Activated naive CD4-positive, alpha-beta T cell treated with Interleukin-2 at 50 U/mL for 16 hours (primary cell): ENCODE measurements around the gene KATNAL2.
"Not testable (repeated sequence)": the region's sequence is repeated elsewhere in the genome, so short reads cannot be mapped to it uniquely, and the experiment has no call there.

Source experiments
- DNase-seq: peaks from one replicate; pipeline ENCODE4 v3.0.0-alpha.2; 2020

The KATNAL2 gene

DNA sequence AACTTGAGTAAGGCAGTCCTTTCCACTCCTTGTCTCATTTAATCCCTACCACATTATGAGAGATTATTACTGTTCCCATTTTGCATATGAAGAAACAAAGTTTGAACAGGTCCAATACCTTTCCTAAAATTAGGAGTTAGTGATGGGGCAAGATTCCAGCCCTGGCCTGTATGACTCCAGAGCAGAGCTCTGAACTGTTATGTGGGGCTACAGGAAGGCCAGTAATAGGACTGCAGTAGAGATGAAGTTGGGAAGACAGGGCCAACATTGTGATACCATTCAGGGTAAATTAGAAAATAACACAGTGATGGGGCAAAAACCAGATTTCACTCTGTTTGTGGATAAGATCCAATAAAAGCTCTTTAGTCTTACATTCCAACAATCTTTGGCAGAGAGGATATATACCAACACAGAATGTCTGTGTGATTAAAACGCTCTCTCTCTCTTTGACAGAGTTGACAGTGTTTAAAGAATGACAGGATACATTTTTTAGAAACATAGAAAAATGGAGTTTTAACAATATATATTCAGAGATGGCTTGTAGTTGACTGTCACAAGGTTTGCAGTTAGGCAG is 22.7 kb downstream of the KATNAL2 start:
- DNase-seq: no peak

DNA sequence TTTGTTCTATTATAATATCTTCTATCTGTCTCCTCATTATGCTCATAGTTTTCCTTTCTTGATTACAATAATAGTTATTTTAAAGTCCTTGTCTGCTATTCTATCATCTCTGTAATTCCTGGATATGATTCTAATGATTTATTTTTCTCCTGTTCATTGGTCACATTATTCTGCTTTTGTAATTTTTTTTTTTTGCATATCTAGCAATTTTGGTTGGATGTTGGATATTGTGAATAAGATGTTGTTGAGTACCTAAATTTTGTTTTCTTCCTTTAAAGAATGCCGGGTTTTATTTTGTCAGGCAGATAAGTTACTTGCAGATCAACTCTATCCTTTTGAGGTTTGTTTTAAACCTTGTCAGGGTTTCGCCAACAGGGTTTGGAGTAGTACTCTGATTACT is 25.2 kb downstream of the KATNAL2 start:
- DNase-seq: no peak

GRCh38 chr18:46946656-46947282 is 29.4 kb downstream of the KATNAL2 start:
- DNase-seq: peak; percentile 58

DNA sequence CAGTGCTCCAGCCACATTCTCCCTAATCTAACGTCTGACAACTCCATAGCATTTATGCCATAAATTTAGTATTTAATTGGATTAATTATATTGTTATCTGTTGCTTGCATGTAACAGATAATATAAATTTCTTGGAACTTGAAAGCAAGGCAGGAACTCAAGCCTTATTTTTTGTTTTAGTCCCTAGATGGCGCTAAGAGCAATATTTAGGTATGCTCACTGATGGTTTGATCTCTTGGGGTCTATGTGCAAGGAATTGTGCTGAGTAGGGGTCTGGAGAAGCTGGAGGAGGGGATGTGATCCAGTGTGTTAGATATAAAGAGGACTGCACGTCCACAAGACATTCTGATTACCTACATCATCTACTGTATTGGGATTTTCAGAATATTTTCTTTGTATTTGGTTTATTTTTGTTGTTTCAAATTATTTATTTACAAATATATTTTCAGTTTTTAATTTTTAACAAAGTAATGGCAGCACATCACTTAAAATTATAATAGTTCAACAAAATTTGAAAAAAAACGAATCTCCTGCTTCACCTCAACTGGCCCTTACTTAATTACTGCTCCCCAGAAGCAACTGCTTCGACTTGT is 32.8 kb downstream of the KATNAL2 start:
- DNase-seq: no peak

- DNase-seq: no peak
These were observed 35.8 kb downstream of the KATNAL2 start for GRCh38 chr18:46953195-46953594.

DNA sequence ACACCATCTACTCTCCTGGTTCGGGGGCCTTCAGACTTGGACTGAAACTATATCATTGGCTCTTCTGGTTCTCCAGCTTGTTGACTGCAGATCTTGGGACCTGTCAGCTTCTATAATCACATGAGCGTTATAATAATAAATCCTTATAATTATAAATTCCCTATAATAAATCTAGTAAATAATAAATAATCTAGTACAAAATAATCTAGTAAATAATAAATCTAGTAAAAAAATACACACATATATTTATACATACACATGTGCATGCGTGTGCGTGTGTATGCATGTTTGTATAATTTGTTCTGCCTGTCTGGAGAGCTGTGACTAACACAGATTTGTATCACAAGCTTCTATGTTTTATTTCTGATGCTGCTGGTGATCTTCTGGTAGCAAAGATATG is 40.8 kb downstream of the KATNAL2 start:
- no peak for DNase-seq

GRCh38 chr18:46963656-46964578 is 46.5 kb downstream of the KATNAL2 start:
- not testable (repeated sequence) for DNase-seq

GRCh38 chr18:46964579-46965293 is 47.3 kb downstream of the KATNAL2 start:
- not testable (repeated sequence) for DNase-seq

DNA sequence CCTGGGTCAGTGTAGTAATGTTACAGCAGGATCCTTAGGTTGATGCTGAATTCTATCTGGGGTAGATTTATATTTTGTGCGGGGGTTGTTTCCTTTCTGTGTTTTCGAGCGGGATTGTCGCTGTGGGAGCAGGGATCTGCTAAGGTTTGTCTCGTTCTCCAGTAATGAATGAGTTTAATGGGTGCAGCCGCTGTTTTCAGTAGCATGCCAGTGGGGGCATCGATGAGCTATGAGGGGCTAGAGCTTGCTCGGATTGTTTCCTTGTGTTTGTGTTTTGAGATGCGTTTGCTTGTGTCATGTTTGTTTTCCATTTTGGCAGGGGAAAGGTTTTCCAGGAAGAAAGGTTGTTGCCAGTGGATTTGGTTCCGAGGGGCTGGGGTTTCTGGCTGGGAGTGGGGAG is 48.9 kb downstream of the KATNAL2 start:
- not testable (repeated sequence) for DNase-seq

GRCh38 chr18:46969551-46969950 is 52.1 kb downstream of the KATNAL2 start:
- not testable (repeated sequence) for DNase-seq

GRCh38 chr18:47019870-47020269 is 102.5 kb downstream of the KATNAL2 start:
- DNase-seq: not testable (repeated sequence)

GRCh38 chr18:47020757-47021156 is 103.4 kb downstream of the KATNAL2 start:
- DNase-seq: not testable (repeated sequence)

DNA sequence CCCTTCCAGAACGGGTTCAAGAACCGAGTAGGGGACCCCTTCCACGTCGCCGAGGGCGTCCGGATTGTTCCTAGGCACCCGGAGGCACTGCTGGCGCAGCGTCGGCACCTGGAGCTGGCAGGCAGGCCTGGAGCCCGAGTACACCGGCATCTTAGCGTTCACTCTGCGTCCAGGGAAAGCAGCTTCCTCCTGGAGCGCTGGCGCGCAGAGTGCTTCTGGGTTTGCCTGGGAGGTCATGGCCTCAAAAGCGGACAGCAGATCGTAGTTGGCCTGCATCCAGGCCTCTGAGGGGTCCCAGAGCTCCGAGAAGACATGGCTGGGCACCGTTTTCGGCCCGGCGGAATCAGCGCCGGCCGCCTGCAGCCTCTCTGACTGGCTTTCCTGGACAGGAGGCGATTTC is 105.4 kb downstream of the KATNAL2 start:
- not testable (repeated sequence) for DNase-seq

DNA sequence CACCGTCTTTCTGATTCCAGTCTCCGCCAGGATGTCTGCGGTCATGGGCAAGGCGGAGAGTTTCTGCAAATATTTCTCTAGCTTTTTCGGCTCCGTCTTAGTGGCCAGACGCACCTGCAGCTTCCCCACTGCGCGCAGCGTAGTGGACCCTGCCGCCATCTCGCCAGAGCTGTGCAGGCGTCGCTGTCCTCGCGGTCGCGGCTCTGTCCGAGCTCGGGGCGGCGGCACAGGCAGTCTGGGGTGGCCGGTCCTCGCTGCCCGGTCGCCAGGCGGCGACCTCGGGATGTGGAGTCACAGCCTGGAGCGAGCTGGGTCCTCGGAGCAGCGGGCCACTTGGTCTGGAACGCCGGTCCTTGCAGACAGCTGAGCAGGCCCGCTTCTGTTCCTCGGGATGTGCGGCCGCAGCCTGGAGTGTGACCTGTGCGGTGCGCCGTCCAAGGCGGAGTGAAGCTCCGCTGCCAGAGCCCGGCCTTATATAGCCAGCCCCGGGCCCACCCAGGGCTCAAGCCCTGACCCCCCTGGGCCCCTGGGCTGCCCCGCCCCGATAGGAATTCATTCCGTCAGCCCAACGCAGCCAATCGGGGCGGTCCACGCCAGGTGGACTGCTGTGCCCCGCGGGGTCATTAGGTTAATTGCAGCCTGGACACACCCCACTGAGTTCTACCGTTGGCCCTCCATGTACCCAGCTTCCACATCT is 106.5 kb downstream of the KATNAL2 start:
- DNase-seq: not testable (repeated sequence)

- DNase-seq: not testable (repeated sequence)
These were observed 108.3 kb downstream of the KATNAL2 start for GRCh38 chr18:47025557-47026174.

DNA sequence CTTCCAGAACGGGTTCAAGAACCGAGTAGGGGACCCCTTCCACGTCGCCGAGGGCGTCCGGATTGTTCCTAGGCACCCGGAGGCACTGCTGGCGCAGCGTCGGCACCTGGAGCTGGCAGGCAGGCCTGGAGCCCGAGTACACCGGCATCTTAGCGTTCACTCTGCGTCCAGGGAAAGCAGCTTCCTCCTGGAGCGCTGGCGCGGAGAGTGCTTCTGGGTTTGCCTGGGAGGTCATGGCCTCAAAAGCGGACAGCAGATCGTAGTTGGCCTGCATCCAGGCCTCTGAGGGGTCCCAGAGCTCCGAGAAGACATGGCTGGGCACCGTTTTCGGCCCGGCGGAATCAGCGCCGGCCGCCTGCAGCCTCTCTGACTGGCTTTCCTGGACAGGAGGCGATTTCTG is 111.3 kb downstream of the KATNAL2 start:
- DNase-seq: not testable (repeated sequence)

GRCh38 chr18:47029684-47030353 is 112.4 kb downstream of the KATNAL2 start:
- DNase-seq: not testable (repeated sequence)

GRCh38 chr18:47030887-47031286 is 113.5 kb downstream of the KATNAL2 start:
- not testable (repeated sequence) for DNase-seq

DNA sequence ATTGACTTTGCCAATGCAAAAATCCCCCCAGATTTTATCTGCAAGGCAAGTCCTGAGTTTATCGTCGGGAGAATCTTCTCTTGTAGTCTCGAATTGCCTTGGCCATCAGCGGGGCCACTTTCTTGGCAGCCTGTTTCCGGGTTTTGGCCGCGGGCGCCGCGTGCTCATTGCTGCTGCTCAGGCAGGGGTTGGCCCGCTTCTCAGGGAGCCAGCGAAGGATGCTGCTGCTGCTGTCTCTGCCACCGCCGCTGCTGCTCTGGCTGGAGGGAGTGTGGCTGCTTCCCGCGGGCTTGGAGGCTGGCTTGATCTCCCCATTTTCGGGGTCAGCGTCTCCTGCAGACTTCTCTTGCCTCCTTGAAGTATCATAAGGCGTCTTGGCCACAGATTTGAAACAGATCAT is 115.5 kb downstream of the KATNAL2 start:
- DNase-seq: no peak

DNA sequence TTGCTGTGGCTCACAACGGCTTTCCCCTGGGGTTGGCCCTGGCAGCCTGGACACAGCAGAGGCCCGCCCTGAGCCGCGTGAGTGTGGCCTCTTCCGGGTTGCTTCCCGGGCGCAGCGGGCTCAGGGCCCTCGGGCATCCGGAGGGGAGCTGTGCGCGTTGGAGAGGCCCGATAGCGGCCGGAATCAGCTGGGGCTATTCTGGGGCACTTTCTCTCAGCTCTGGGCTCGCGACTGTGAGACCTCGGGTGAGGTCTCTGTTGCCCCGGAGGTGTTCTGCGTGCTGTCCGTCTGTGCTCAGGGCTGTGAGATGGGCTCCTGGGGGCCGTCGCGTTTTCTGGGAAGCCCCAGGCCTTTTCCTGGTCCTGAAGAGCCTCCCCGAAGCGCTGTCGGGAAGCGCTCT is 117.2 kb downstream of the KATNAL2 start:
- not testable (repeated sequence) for DNase-seq

DNA sequence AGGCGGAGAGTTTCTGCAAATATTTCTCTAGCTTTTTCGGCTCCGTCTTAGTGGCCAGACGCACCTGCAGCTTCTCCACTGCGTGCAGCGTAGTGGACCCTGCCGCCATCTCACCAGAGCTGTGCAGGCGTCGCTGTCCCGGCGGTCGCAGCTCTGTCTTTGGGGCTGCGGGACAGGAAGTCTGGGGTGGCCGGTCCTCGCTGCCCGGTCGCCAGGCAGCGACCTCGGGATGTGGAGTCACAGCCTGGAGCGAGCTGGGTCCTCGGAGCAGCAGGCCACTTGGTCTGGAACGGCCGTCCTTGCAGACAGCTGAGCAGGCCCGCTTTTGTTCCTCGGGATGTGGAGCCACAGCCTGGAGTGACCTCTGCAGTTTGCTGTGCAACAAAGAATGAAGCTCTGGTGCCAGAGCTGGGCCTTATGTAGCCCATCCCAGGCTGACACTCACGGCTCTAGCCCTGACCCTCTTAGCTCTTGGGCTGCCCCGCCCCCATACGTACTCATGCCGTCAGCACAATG is 117.8 kb downstream of the KATNAL2 start, which contains the start of gene ELOA2:
Gene ELOA2 (minus strand): TSS at position 466 of the 516 bp plus-strand sequence. CDS start 357 bp downstream, at position 109.
- DNase-seq: no peak
